ENCODE data around the gene JAG2.

- TF ChIP-seq ZFP3 (CRISPR knock-in tag; IDR thresholded peaks at IDR 0.05): no peak
- TF ChIP-seq RARB (CRISPR knock-in tag; IDR thresholded peaks at IDR 0.05): no peak
These were observed 60.1 kb downstream of the JAG2 start for GRCh38 chr14:105108516-105108864.
